Activated T-cell treated with anti-CD3 and anti-CD28 coated beads, Interleukin-2, amount 50 U/mL, for 1 hour (primary cell): ENCODE measurements around the gene DUSP5.
A peak's percentile ranks its signal among the peaks of the same experiment; 100 is the strongest.

Source experiments
- DNase-seq: peaks from one replicate; pipeline ENCODE4 v3.0.0-alpha.2; 2020

Gene DUSP5

GRCh38 chr10:110548002-110548401 is 50.3 kb downstream of the DUSP5 start:
- no peak for DNase-seq

GRCh38 chr10:110549211-110549610 is 51.5 kb downstream of the DUSP5 start:
- no peak for DNase-seq

GRCh38 chr10:110553905-110554304 is 56.2 kb downstream of the DUSP5 start:
- no peak for DNase-seq

- DNase-seq: no peak
These were observed 58.6 kb downstream of the DUSP5 start for GRCh38 chr10:110556296-110556695.

- DNase-seq: peak; percentile 59
These were observed 59.4 kb downstream of the DUSP5 start for GRCh38 chr10:110556969-110557601.

- no peak for DNase-seq
These were observed 60.3 kb downstream of the DUSP5 start for GRCh38 chr10:110558041-110558440.

- no peak for DNase-seq
These were observed 62.3 kb downstream of the DUSP5 start for GRCh38 chr10:110560012-110560411.
